GM12878 (cell line): Measurements from ENCODE around the gene PLAGL1. TPM values are rescaled to one million over a fixed set of nuclear protein-coding genes. Genes with fewer than 3 reads are reported as not detected.

ENCODE experiments used
- ATAC-seq: fragments of 200-7000 bp; cut with Tn5 transposase; 3 replicates; pipeline ENCODE4 v1.9.1; 2020; ENCODE audit warnings: mild to moderate bottlenecking, moderate library complexity
- BruUV-seq: library from RNA; stranded (reverse); fragments of 400-500 nt; replicated peaks from 2 replicates; lab custom pipeline; 2021; lab: Mats Ljungman, UMichigan
- CTCF ChIA-PET: fragments of 300-600 bp; sonication (Branson Sonifier 250); formaldehyde crosslinking; extraction: SDS; loops from one replicate; lab custom pipeline; 2021; ENCODE audit warnings: inconsistent platforms; lab: Yijun Ruan, JAX
- POLR2A ChIA-PET: fragments of 350-600 bp; formaldehyde crosslinking; extraction: SDS; loops from one replicate; lab custom pipeline; 2021; ENCODE audit warnings: inconsistent platforms; lab: Charles Lee
- RAD21 ChIA-PET: fragments of 300-600 bp; sonication (Branson Sonifier 250); formaldehyde crosslinking; loops from one replicate; lab custom pipeline; 2023; ENCODE audit warnings: antibody characterized with exemption; ENCODE audit not compliant: unreplicated experiment; lab: Charles Lee
- SMC1A ChIA-PET: fragments of 300-600 bp; sonication (Branson Sonifier 250); formaldehyde crosslinking; loops from one replicate; lab custom pipeline; 2023; ENCODE audit not compliant: unreplicated experiment, uncharacterized antibody; lab: Charles Lee
- DNase-seq: peaks from one replicate; pipeline ENCODE4 v3.0.0-alpha.2; 2011; ENCODE audit warnings: low read depth, low spot score
- FAIRE-seq: peaks from 3 replicates; lab custom pipeline; 2011; peaks lifted over from hg19 to GRCh38; lab: Jason Lieb, UNC
- H2AFZ ChIP-seq: 2 replicates; pipeline ENCODE4 v1.6.0; 2011; ENCODE audit warnings: low read depth, low read length, control low read depth; ENCODE audit not compliant: control insufficient read depth
- H3K27ac ChIP-seq: 2 replicates; pipeline ENCODE4 v1.5.1; 2011; ENCODE audit warnings: control low read depth; ENCODE audit not compliant: control insufficient read depth, insufficient read depth
- H3K27me3 ChIP-seq, 2 experiments: replicated peaks in 1 of 2; 2 replicates each; pipeline versions ENCODE4 v1.6.0 to v1.6.1; 2011; ENCODE audit warnings: low read length in 1 of 2; ENCODE audit not compliant: control insufficient read depth in 2 of 2, insufficient read depth in 2 of 2
- H3K36me3 ChIP-seq, 2 experiments: 2 replicates each; pipeline ENCODE4 v1.5.1; 2011; ENCODE audit warnings: low read length in 1 of 2; ENCODE audit not compliant: control insufficient read depth in 2 of 2, insufficient read depth in 2 of 2
- H3K4me1 ChIP-seq: 2 replicates; pipeline ENCODE4 v1.6.1; 2011; ENCODE audit warnings: mild to moderate bottlenecking, low read length, moderate library complexity, mixed read lengths; ENCODE audit not compliant: control insufficient read depth, insufficient read depth
- H3K4me2 ChIP-seq: 2 replicates; pipeline ENCODE4 v1.6.0; 2011; ENCODE audit warnings: control low read depth; ENCODE audit not compliant: control insufficient read depth, insufficient read depth
- H3K4me3 ChIP-seq: fragments of 200-600 bp; sonication (generic); 2 replicates; pipeline ENCODE4 v1.5.1; 2016
- H3K79me2 ChIP-seq: 2 replicates; pipeline ENCODE4 v1.6.0; 2011; ENCODE audit warnings: low read length; ENCODE audit not compliant: control insufficient read depth, insufficient read depth
- H3K9ac ChIP-seq: 2 replicates; pipeline ENCODE4 v1.8.0; 2011; ENCODE audit warnings: low read length, control low read depth, mixed read lengths; ENCODE audit not compliant: control insufficient read depth, insufficient read depth
- H3K9me3 ChIP-seq: replicated peaks from 3 replicates; pipeline ENCODE4 v1.5.1; 2011; ENCODE audit warnings: mild to moderate bottlenecking, low read length; ENCODE audit not compliant: control insufficient read depth, insufficient read depth
- H4K20me1 ChIP-seq: 2 replicates; pipeline ENCODE4 v1.6.0; 2011; ENCODE audit not compliant: control insufficient read depth, insufficient read depth
- EED ChIP-seq: sonication (generic); IDR thresholded peaks from 2 replicates; pipeline ENCODE4 v1.6.1; 2016; ENCODE audit warnings: antibody characterized with exemption, low read depth
- NBN ChIP-seq: fragments of 450-650 bp; IDR thresholded peaks from 2 replicates; pipeline ENCODE4 v1.6.1; 2016
- PAX8 ChIP-seq: fragments of 450-650 bp; IDR thresholded peaks from 2 replicates; pipeline ENCODE4 v1.6.1; 2017; ENCODE audit warnings: mild to moderate bottlenecking, moderate library complexity
- POLR2A ChIP-seq: IDR thresholded peaks from 2 replicates; pipeline ENCODE4 v1.6.1; 2011; ENCODE audit warnings: low read depth, mild to moderate bottlenecking, low read length
- POLR2AphosphoS2 ChIP-seq: IDR thresholded peaks from 2 replicates; pipeline ENCODE4 v1.6.1; 2011; ENCODE audit warnings: low read depth, mild to moderate bottlenecking, low read length, improper control_type of control experiment, moderate library complexity
- RUNX3 ChIP-seq: IDR thresholded peaks from 2 replicates; pipeline ENCODE4 v1.6.1; 2012; ENCODE audit warnings: low read length, inconsistent platforms
- SUPT20H ChIP-seq: IDR thresholded peaks from 2 replicates; pipeline ENCODE4 v1.6.1; 2011; ENCODE audit warnings: low read depth, mild to moderate bottlenecking, low read length, moderate library complexity, borderline replicate concordance; ENCODE audit not compliant: control insufficient read depth
- SUZ12 ChIP-seq: fragments of 200-600 bp; sonication (generic); IDR thresholded peaks from one replicate; pipeline ENCODE4 v1.6.1; 2018; ENCODE audit warnings: antibody characterized with exemption, mild to moderate bottlenecking; ENCODE audit not compliant: unreplicated experiment
- YBX1 ChIP-seq: fragments of 450-650 bp; IDR thresholded peaks from 2 replicates; pipeline ENCODE4 v1.6.1; 2016; ENCODE audit warnings: antibody characterized with exemption
- ZNF207 ChIP-seq: fragments of 450-650 bp; IDR thresholded peaks from 2 replicates; pipeline ENCODE4 v1.6.1; 2014; ENCODE audit warnings: antibody characterized with exemption, mild to moderate bottlenecking, borderline replicate concordance
- ZNF384 ChIP-seq: IDR thresholded peaks from 2 replicates; pipeline ENCODE4 v1.6.1; 2012; ENCODE audit warnings: low read depth, mild to moderate bottlenecking, low read length, improper control_type of control experiment, borderline replicate concordance
- WGBS: methylation state at CpG from one replicate; pipeline ENCODE4 v1.1.6; 2016; ENCODE audit warnings: low lambda C conversion rate; ENCODE audit not compliant: insufficient replicate concordance, insufficient coverage; ENCODE audit errors: missing lambda C conversion rate; 5-methylcytosine and 5-hydroxymethylcytosine counted together
- in situ Hi-C: fragments of 300-500 bp; cut with MboI; formaldehyde crosslinking; loops from 9 replicates; pipeline ENCODE4 v1.14.3; 2018; ENCODE audit warnings: mixed read lengths
- intact Hi-C: fragments of 100-400 bp; cut with micrococcal nuclease; formaldehyde crosslinking; loops from one replicate; pipeline ENCODE4 v1.14.2; 2022; ENCODE audit not compliant: unreplicated experiment
- polyA plus RNA-seq, 11 experiments: library from polyadenylated mRNA; depleted of rRNA in 4 of 11; unstranded in 6 of 11; stranded (reverse) in 5 of 11; fragments of >200 nt; fragmentation: Nextera tagmentation in 4 of 11; fragmentation: Illumina TruSeq in 1 of 11; extraction: Ambion mirVana in 4 of 11; extraction: Trizol in 1 of 11; gene quantifications; 1 replicate in 1 of 11; 2 replicates in 10 of 11; pipeline versions ENCODE4 v1.2.1 to v1.2.3, GENCODE V29; 2011 to 2016; ENCODE audit warnings: inconsistent platforms in 2 of 11, missing spikeins in 2 of 11, low read depth in 1 of 11
- total RNA-seq, 4 experiments: library from RNA; depleted of rRNA in 3 of 4; stranded (reverse); fragments of >200 nt in 3 of 4; fragmentation: Illumina TruSeq in 1 of 4; extraction: Trizol in 1 of 4; gene quantifications; 2 replicates each; pipeline versions ENCODE4 v1.2.1 to v1.2.3, GENCODE V29; 2013 to 2021
- TF ChIP-seq, protein P1 (sequence below), 3 experiments: IDR thresholded peaks in 2 of 3; conservative IDR thresholded peaks in 1 of 3; 2 replicates each; pipeline ENCODE4 v1.5.1; 2011; ENCODE audit warnings: low read depth in 3 of 3, low read length in 3 of 3, mild to moderate bottlenecking in 3 of 3, control low read depth in 2 of 3, moderate library complexity in 2 of 3, inconsistent platforms in 1 of 3, mixed read lengths in 1 of 3; ENCODE audit not compliant: control insufficient read depth in 2 of 3, insufficient read depth in 1 of 3; ENCODE audit errors: extremely low read depth in 1 of 3
- TF ChIP-seq, protein P2 (sequence below): IDR thresholded peaks from 2 replicates; pipeline ENCODE4 v1.6.1; 2011; ENCODE audit warnings: mild to moderate bottlenecking, low read depth, low read length, moderate library complexity; ENCODE audit not compliant: insufficient replicate concordance

Gene PLAGL1
- total and polyA plus RNA-seq, 10 of the 15 experiments (the other 5 are each of a cell fraction or from before 2014, with no cell fraction given): 2.6 to 19.1 (median 5.7) TPM

- TF ChIP-seq, protein P1, sequence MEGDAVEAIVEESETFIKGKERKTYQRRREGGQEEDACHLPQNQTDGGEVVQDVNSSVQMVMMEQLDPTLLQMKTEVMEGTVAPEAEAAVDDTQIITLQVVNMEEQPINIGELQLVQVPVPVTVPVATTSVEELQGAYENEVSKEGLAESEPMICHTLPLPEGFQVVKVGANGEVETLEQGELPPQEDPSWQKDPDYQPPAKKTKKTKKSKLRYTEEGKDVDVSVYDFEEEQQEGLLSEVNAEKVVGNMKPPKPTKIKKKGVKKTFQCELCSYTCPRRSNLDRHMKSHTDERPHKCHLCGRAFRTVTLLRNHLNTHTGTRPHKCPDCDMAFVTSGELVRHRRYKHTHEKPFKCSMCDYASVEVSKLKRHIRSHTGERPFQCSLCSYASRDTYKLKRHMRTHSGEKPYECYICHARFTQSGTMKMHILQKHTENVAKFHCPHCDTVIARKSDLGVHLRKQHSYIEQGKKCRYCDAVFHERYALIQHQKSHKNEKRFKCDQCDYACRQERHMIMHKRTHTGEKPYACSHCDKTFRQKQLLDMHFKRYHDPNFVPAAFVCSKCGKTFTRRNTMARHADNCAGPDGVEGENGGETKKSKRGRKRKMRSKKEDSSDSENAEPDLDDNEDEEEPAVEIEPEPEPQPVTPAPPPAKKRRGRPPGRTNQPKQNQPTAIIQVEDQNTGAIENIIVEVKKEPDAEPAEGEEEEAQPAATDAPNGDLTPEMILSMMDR (IDR thresholded peaks at IDR 0.05 in 2 of 3, conservative IDR thresholded peaks at IDR 0.05 in 1 of 3; ENCODE audit: control insufficient read depth in 2 of 3, extremely low read depth in 1 of 3, insufficient read depth in 1 of 3, low read depth in 3 of 3, low read length in 3 of 3): no peak
- no peak for TF ChIP-seq POLR2A
- TF ChIP-seq SUPT20H: no peak
- TF ChIP-seq, all 136 proteins: peak for 0
Observed at GRCh38 chr6:143937668-143937970, 70.4 kb downstream of the PLAGL1 start (continued).

GRCh38 chr6:143936778-143937667, 71.0 kb downstream of the PLAGL1 start:
- H3K27ac ChIP-seq: no peak overlapping the region
- H3K9me3 ChIP-seq: no peaks in the 10 kb centered on the region; the same call in 2 of the 3 replicates
- no peaks in the 10 kb centered on the region for H3K27me3 ChIP-seq
- H2AFZ ChIP-seq: no peak overlapping the region
- ChIA-PET CTCF (interaction anchor here (0.6 to 9.6 kb wide), 8 partner anchors 13 to 457 kb away, joined by 3 to 164 read pairs (median 4); no protein-coding TSS in a partner anchor), RAD21 (interaction anchor here (0.8 to 7.4 kb wide), 3 partner anchors 153 to 362 kb away, joined by 3 to 119 read pairs (median 24); no protein-coding TSS in a partner anchor), POLR2A (no interaction called here), SMC1A (interaction anchor here (0.6 to 2.1 kb wide), 3 partner anchors 156 to 361 kb away, joined by 3 to 7 read pairs (median 4); no protein-coding TSS in a partner anchor)
- H3K36me3 ChIP-seq: no peaks in the 10 kb centered on the region
- no peak overlapping the region for H3K4me3 ChIP-seq
- H3K79me2 ChIP-seq: no peaks in the 10 kb centered on the region
- 79% methylated on average over 5 of the region's 5 CpGs for WGBS
- no peak overlapping the region for H3K9ac ChIP-seq
- BruUV-seq: no TSS peak
- no peaks in the 10 kb centered on the region for H4K20me1 ChIP-seq
- ATAC-seq (no peak), DNase-seq (no peak), FAIRE-seq (no peak)
- no peak overlapping the region for H3K4me2 ChIP-seq
- in situ Hi-C loops (no loop called here), intact Hi-C loops (no loop called here)
- TF ChIP-seq RUNX3 (no peak), EED (no peak), NBN (no peak), SUZ12 (no peak), POLR2AphosphoS2 (no peak), ZNF384 (no peak), PAX8 (no peak), ZNF207 (no peak), POLR2A (no peak), YBX1 (no peak)
- TF ChIP-seq, protein P2, sequence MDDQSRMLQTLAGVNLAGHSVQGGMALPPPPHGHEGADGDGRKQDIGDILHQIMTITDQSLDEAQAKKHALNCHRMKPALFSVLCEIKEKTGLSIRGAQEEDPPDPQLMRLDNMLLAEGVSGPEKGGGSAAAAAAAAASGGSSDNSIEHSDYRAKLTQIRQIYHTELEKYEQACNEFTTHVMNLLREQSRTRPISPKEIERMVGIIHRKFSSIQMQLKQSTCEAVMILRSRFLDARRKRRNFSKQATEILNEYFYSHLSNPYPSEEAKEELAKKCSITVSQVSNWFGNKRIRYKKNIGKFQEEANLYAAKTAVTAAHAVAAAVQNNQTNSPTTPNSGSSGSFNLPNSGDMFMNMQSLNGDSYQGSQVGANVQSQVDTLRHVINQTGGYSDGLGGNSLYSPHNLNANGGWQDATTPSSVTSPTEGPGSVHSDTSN: no peak
- peaks cover 5% of the 10 kb centered on the region; the same call in 1 of the 2 replicates for H3K4me1 ChIP-seq
